ENCODE measurements around the gene GRIK4.
"Not testable (repeated sequence)": the region's sequence is repeated elsewhere in the genome, so short reads cannot be mapped to it uniquely, and the experiment has no call there.

Gene GRIK4

GRCh38 chr11:120985718-120986569 lies 474.4 kb downstream of the GRIK4 start:
- DNase-seq (ENCODE audit: low read depth in 2 of 2): peak in 1 of 2 experiments; percentile 5

GRCh38 chr11:120988603-120989002 lies 477.1 kb downstream of the GRIK4 start:
- no peak for DNase-seq (ENCODE audit: low read depth in 2 of 2)

- DNase-seq (ENCODE audit: low read depth in 2 of 2): no peak
Observed at GRCh38 chr11:120991830-120992686, 480.5 kb downstream of the GRIK4 start.

GRCh38 chr11:120994091-120994859 lies 482.7 kb downstream of the GRIK4 start:
- DNase-seq (ENCODE audit: low read depth in 2 of 2): no peak

GRCh38 chr11:120995184-120995583 lies 483.6 kb downstream of the GRIK4 start:
- no peak for DNase-seq (ENCODE audit: low read depth in 2 of 2)

- DNase-seq (ENCODE audit: low read depth in 2 of 2): no peak
Observed at GRCh38 chr11:120996973-120997372, 485.4 kb downstream of the GRIK4 start.

- DNase-seq (ENCODE audit: low read depth in 2 of 2): no peak
Observed at GRCh38 chr11:120998581-120998980, 487.0 kb downstream of the GRIK4 start.

- DNase-seq (ENCODE audit: low read depth in 2 of 2): no peak
Observed at GRCh38 chr11:121004206-121004840, 492.8 kb downstream of the GRIK4 start.

- DNase-seq (ENCODE audit: low read depth in 2 of 2): no peak
Observed at GRCh38 chr11:121006922-121007321, 495.4 kb downstream of the GRIK4 start.

- no peak for DNase-seq (ENCODE audit: low read depth in 2 of 2)
Observed at GRCh38 chr11:121008551-121008950, 497.0 kb downstream of the GRIK4 start.

- no peak for DNase-seq (ENCODE audit: low read depth in 2 of 2)
Observed at GRCh38 chr11:121012091-121012490, 500.5 kb downstream of the GRIK4 start.

GRCh38 chr11:121018746-121019145 lies 507.2 kb downstream of the GRIK4 start:
- DNase-seq (ENCODE audit: low read depth in 2 of 2): no peak

- DNase-seq (ENCODE audit: low read depth in 2 of 2): not testable (repeated sequence)
Observed at GRCh38 chr11:121021718-121022117, 510.2 kb downstream of the GRIK4 start.

GRCh38 chr11:121023848-121024751 lies 512.6 kb downstream of the GRIK4 start, which contains the start of gene TBCEL:
TSS of gene TBCEL (plus strand) at chr11:121024102. CDS start at chr11:121045691, 21,589 bp downstream.
- peak; percentile 56 to 62 for DNase-seq (ENCODE audit: low read depth in 2 of 2)

GRCh38 chr11:121024989-121025388 lies 513.4 kb downstream of the GRIK4 start:
- DNase-seq (ENCODE audit: low read depth in 2 of 2): no peak

- no peak for DNase-seq (ENCODE audit: low read depth in 2 of 2)
Observed at GRCh38 chr11:121029153-121029552, 517.6 kb downstream of the GRIK4 start.

GRCh38 chr11:121029813-121030445 lies 518.4 kb downstream of the GRIK4 start:
- no peak for DNase-seq (ENCODE audit: low read depth in 2 of 2)

- DNase-seq (ENCODE audit: low read depth in 2 of 2): no peak
Observed at GRCh38 chr11:121031167-121031566, 519.6 kb downstream of the GRIK4 start.

- not testable (repeated sequence) for DNase-seq (ENCODE audit: low read depth in 2 of 2)
Observed at GRCh38 chr11:121031648-121032047, 520.1 kb downstream of the GRIK4 start.

GRCh38 chr11:121032546-121032945 lies 521.0 kb downstream of the GRIK4 start:
- DNase-seq (ENCODE audit: low read depth in 2 of 2): no peak

All from fibroblast of skin of left biceps (primary cell).